Esophagus squamous epithelium (tissue), 5 donors: ENCODE measurements around the gene TMEM123. TPM values are rescaled to one million over a fixed set of nuclear protein-coding genes. Genes with fewer than 3 reads are reported as not detected.

Experiments used
- DNase-seq: peaks from one replicate; lab custom pipeline; 2025; lab: John Stamatoyannopoulos, UW
- H3K27ac ChIP-seq, 4 donors: fragments of 200-600 bp; sonication (generic); one replicate each; pipeline ENCODE4 v1.5.1; 2016 to 2019; ENCODE audit warnings: mild to moderate bottlenecking in 1 of 4
- H3K27me3 ChIP-seq, 4 donors: fragments of 200-600 bp; sonication (generic); 1 replicate in 3 of 4; 2 replicates in 1 of 4; pipeline versions ENCODE4 v1.5.1 to v1.6.0; 2017 to 2021; ENCODE audit warnings: antibody characterized with exemption in 1 of 4
- H3K36me3 ChIP-seq, 3 donors: fragments of 200-600 bp; sonication (generic); one replicate each; pipeline ENCODE4 v1.5.1; 2016 to 2019
- H3K4me1 ChIP-seq, 3 donors: fragments of 200-600 bp; sonication (generic); one replicate each; pipeline ENCODE4 v1.5.1; 2017 to 2019
- H3K4me3 ChIP-seq, 4 donors: fragments of 200-600 bp; sonication (generic); 1 replicate in 3 of 4; 2 replicates in 1 of 4; pipeline ENCODE4 v1.5.1; 2016 to 2019; ENCODE audit warnings: mild to moderate bottlenecking in 2 of 4, moderate library complexity in 1 of 4
- H3K9me3 ChIP-seq, 3 donors: fragments of 200-600 bp; sonication (generic); one replicate each; pipeline ENCODE4 v1.5.1; 2016 to 2019
- CTCF ChIP-seq, 6 experiments: fragments of 450-650 bp in 4 of 6; fragments of 200-600 bp in 2 of 6; sonication (generic) in 2 of 6; IDR thresholded peaks; one replicate each; pipeline ENCODE4 v1.5.1; 2016 to 2019; ENCODE audit warnings: antibody characterized with exemption in 6 of 6, mild to moderate bottlenecking in 4 of 6, moderate library complexity in 4 of 6
- POLR2A ChIP-seq, 4 donors: fragments of 450-650 bp; IDR thresholded peaks; one replicate each; pipeline ENCODE4 v1.6.1; 2017; ENCODE audit warnings: antibody characterized with exemption in 4 of 4, mild to moderate bottlenecking in 4 of 4, moderate library complexity in 3 of 4
- WGBS, 2 donors: methylation state at CpG; one replicate each; pipeline ENCODE4 v1.1.5; 2018; 5-methylcytosine and 5-hydroxymethylcytosine counted together
- intact Hi-C: fragments of 100-400 bp; cut with DNase I; formaldehyde crosslinking; loops from one replicate; pipeline ENCODE4 v1.15.0; 2022
- total RNA-seq, 4 donors: library from RNA; depleted of rRNA; stranded (reverse); fragments of >200 nt; gene quantifications; one replicate each; pipeline ENCODE4 v1.1.0, GENCODE V29; 2016
- donor health status: DM: yes; HTN: yes; CAD: no.

Gene TMEM123
- 100 to 1,000 TPM in 3 of 4 donors, 10 to 100 TPM in 1; 53.2 to 152 (median 128) TPM for total RNA-seq

GRCh38 chr11:102452461-102453301, at the start of gene TMEM123:
TSS of gene TMEM123 (minus strand) at chr11:102452765. CDS start at chr11:102452623, 142 bp downstream.
- Histone ChIP-seq H3K4me1 (peaks cover 40 to 84% (median 44%) of the 10 kb centered on the region in 3 donors), H3K9me3 (no peaks in the 10 kb centered on the region), H3K36me3 (peaks cover 0 to 6% (median 0%) of the 10 kb centered on the region in 3 donors), H3K27ac (peak within 1 kb of the TSS; percentile 94 to 95 (median 94)), H3K4me3 (peak within 1 kb of the TSS; percentile 90 to 96 (median 94)), H3K27me3 (no peaks in the 10 kb centered on the region)
- WGBS, 2 donors, result 0% methylated on average over 10 to 23 of the region's 83 CpGs
- peak in 2 of 4 donors; percentile 80 to 86 for TF ChIP-seq POLR2A (IDR thresholded peaks at IDR 0.05)
- TF ChIP-seq CTCF (IDR thresholded peaks at IDR 0.05), result peak in 1 of 6 experiments; percentile 4
- intact Hi-C loops, result loop anchor here (5.0 kb wide), 1 partner anchor 40 kb away; no protein-coding TSS in a partner anchor
- peak; percentile 16 for DNase-seq

GRCh38 chr11:102500829-102501228, 48.3 kb upstream of the TMEM123 start:
- intact Hi-C loops, result no loop called here
- TF ChIP-seq CTCF (IDR thresholded peaks at IDR 0.05) (no peak), POLR2A (IDR thresholded peaks at IDR 0.05) (no peak)

GRCh38 chr11:102499931-102500330, 47.4 kb upstream of the TMEM123 start:
- intact Hi-C loops, result loop anchor here (5.0 to 10.0 kb wide), 2 partner anchors 115 to 213 kb away; no protein-coding TSS in a partner anchor
- H3K27ac ChIP-seq, result no peak overlapping the region
- no peaks in the 10 kb centered on the region for H3K9me3 ChIP-seq
- 45 to 47% methylated on average over 2 of the region's 2 CpGs for WGBS, 2 donors
- TF ChIP-seq POLR2A (IDR thresholded peaks at IDR 0.05) (no peak), CTCF (IDR thresholded peaks at IDR 0.05) (no peak)
- H3K4me3 ChIP-seq, result no peak overlapping the region
- peaks cover 0 to 15% (median 4%) of the 10 kb centered on the region in 3 donors for H3K4me1 ChIP-seq
- H3K36me3 ChIP-seq, result no peaks in the 10 kb centered on the region
- H3K27me3 ChIP-seq, result peaks cover 0 to 6% (median 0%) of the 10 kb centered on the region in 4 donors
- DNase-seq, result no peak

More at GRCh38 chr11:102500829-102501228, 48.3 kb upstream of the TMEM123 start:
- Histone ChIP-seq H3K4me3 (no peak overlapping the region), H3K4me1 (peaks cover 0 to 6% (median under 1%) of the 10 kb centered on the region in 3 donors), H3K9me3 (no peaks in the 10 kb centered on the region), H3K27me3 (peaks cover 0 to 6% (median 0%) of the 10 kb centered on the region in 4 donors), H3K27ac (no peak overlapping the region), H3K36me3 (no peaks in the 10 kb centered on the region)
- no peak for DNase-seq
- 71 to 77% methylated on average over 2 of the region's 2 CpGs for WGBS, 2 donors

- DNase-seq, result no peak
- Histone ChIP-seq H3K4me1 (peaks cover 0 to 23% (median 4%) of the 10 kb centered on the region in 3 donors), H3K27me3 (peaks cover 0 to 6% (median 0%) of the 10 kb centered on the region in 4 donors), H3K27ac (no peak overlapping the region), H3K4me3 (no peak overlapping the region), H3K36me3 (no peaks in the 10 kb centered on the region), H3K9me3 (no peaks in the 10 kb centered on the region)
- intact Hi-C loops, result loop anchor here (5.0 to 10.0 kb wide), 2 partner anchors 114 to 212 kb away; no protein-coding TSS in a partner anchor
- TF ChIP-seq CTCF (IDR thresholded peaks at IDR 0.05), result no peak
- no peak for TF ChIP-seq POLR2A (IDR thresholded peaks at IDR 0.05)
- WGBS, 2 donors, result 92 to 95% methylated on average over 3 of the region's 3 CpGs
Observed at GRCh38 chr11:102499151-102499550, 46.6 kb upstream of the TMEM123 start.

GRCh38 chr11:102497061-102497460, 44.5 kb upstream of the TMEM123 start:
- TF ChIP-seq CTCF (IDR thresholded peaks at IDR 0.05), result no peak
- TF ChIP-seq POLR2A (IDR thresholded peaks at IDR 0.05), result no peak
- Histone ChIP-seq H3K27me3 (peaks cover 0 to 6% (median 0%) of the 10 kb centered on the region in 4 donors), H3K9me3 (no peaks in the 10 kb centered on the region), H3K36me3 (no peaks in the 10 kb centered on the region), H3K4me3 (no peak overlapping the region), H3K4me1 (peaks cover 0 to 30% (median 4%) of the 10 kb centered on the region in 3 donors), H3K27ac (no peak overlapping the region)
- intact Hi-C loops, result loop anchor here (5.0 to 10.0 kb wide), 2 partner anchors 112 to 210 kb away; no protein-coding TSS in a partner anchor
- WGBS, 2 donors, result 83 to 100% methylated on average over 1 to 3 of the region's 4 CpGs
- DNase-seq, result no peak
